ENCODE data around the gene SALL4.

GRCh38 chr20:51811514-51812128, 9.3 kb upstream of the SALL4 start:
- TF ChIP-seq EZH2 (IDR thresholded peaks at IDR 0.05; ENCODE audit: borderline replicate concordance, low read depth, low read length, poor library complexity, severe bottlenecking), result no peak
- TF ChIP-seq CTCF (conservative IDR thresholded peaks at IDR 0.05; ENCODE audit: low read depth, low read length), result no peak
